HG02938 (cell line): ENCODE measurements around the gene PTPRN2.

Experiments used
- ATAC-seq: cut with Tn5 transposase; IDR thresholded peaks from one replicate; pipeline ENCODE4 v1.9.1; 2021; ENCODE audit warnings: mild to moderate bottlenecking, moderate library complexity; ENCODE audit not compliant: unreplicated experiment

PTPRN2 gene

GRCh38 chr7:158111906-158112570 lies 475.6 kb downstream of the PTPRN2 start:
- no peak for ATAC-seq

- no peak for ATAC-seq
Observed at GRCh38 chr7:158111049-158111751, 476.4 kb downstream of the PTPRN2 start.

- ATAC-seq = no peak
Observed at GRCh38 chr7:158110661-158111048, 477.0 kb downstream of the PTPRN2 start.

GRCh38 chr7:158110034-158110590 lies 477.5 kb downstream of the PTPRN2 start:
- ATAC-seq = no peak

GRCh38 chr7:158109364-158110033 lies 478.1 kb downstream of the PTPRN2 start:
- ATAC-seq = no peak

GRCh38 chr7:158108646-158109293 lies 478.9 kb downstream of the PTPRN2 start:
- ATAC-seq = no peak

GRCh38 chr7:158107806-158108205 lies 479.8 kb downstream of the PTPRN2 start:
- ATAC-seq = no peak

- no peak for ATAC-seq
Observed at GRCh38 chr7:158106272-158106671, 481.4 kb downstream of the PTPRN2 start.

GRCh38 chr7:158103378-158103777 lies 484.2 kb downstream of the PTPRN2 start:
- no peak for ATAC-seq

- ATAC-seq = no peak
Observed at GRCh38 chr7:158102897-158103296, 484.7 kb downstream of the PTPRN2 start.

- no peak for ATAC-seq
Observed at GRCh38 chr7:158101821-158102450, 485.7 kb downstream of the PTPRN2 start.

- ATAC-seq = no peak
Observed at GRCh38 chr7:158098125-158099030, 489.2 kb downstream of the PTPRN2 start.

GRCh38 chr7:158097453-158098124 lies 490.0 kb downstream of the PTPRN2 start:
- ATAC-seq = no peak

GRCh38 chr7:158097106-158097452 lies 490.5 kb downstream of the PTPRN2 start:
- no peak for ATAC-seq

- no peak for ATAC-seq
Observed at GRCh38 chr7:158096582-158096981, 491.0 kb downstream of the PTPRN2 start.

GRCh38 chr7:158094671-158095226 lies 492.9 kb downstream of the PTPRN2 start:
- ATAC-seq = no peak

GRCh38 chr7:158094046-158094445 lies 493.6 kb downstream of the PTPRN2 start:
- ATAC-seq = no peak

GRCh38 chr7:158093156-158093796 lies 494.3 kb downstream of the PTPRN2 start:
- ATAC-seq = no peak
